ENCODE results near the gene SEC23B.

GRCh38 chr20:18553746-18554145 lies 46.0 kb downstream of the SEC23B start:
- no peak for TF ChIP-seq CTCF (IDR thresholded peaks at IDR 0.05)
- TF ChIP-seq POLR2A (IDR thresholded peaks at IDR 0.05): no peak

Data from body of pancreas (tissue), 4 donors.